A673 (cell line): Measurements from ENCODE around the gene WRNIP1.

Experiments used
- CTCF ChIP-seq: fragments of 300-800, 200-600 bp; sonication (generic); conservative IDR thresholded peaks from 2 replicates; pipeline ENCODE4 v1.5.1; 2017; ENCODE audit warnings: low read depth, mild to moderate bottlenecking, antibody characterized with exemption, low read length, moderate library complexity, mixed read lengths
- EZH2 ChIP-seq: fragments of 200-600 bp; sonication (generic); IDR thresholded peaks from 2 replicates; pipeline ENCODE4 v1.6.1; 2017; ENCODE audit warnings: borderline replicate concordance, low read depth, mild to moderate bottlenecking, mixed read lengths, antibody characterized with exemption, low read length; ENCODE audit not compliant: poor library complexity, severe bottlenecking

- no peak for TF ChIP-seq CTCF
- TF ChIP-seq EZH2 = no peak
Measured at GRCh38 chr6:2782825-2783187, 17.6 kb downstream of the WRNIP1 start.
